Mononuclear cell (primary cell): ENCODE data around the gene PQBP1. TPM values are rescaled to one million over a fixed set of nuclear protein-coding genes. Genes with fewer than 3 reads are reported as not detected.

Source experiments
- H3K27me3 ChIP-seq: 2 replicates; pipeline ENCODE4 v1.6.0; 2011; ENCODE audit warnings: low read length, control low read depth; ENCODE audit not compliant: insufficient read depth
- H3K4me1 ChIP-seq: 2 replicates; pipeline ENCODE4 v1.5.1; 2011; ENCODE audit warnings: mild to moderate bottlenecking, low read length, control low read depth; ENCODE audit not compliant: insufficient read depth
- H3K4me3 ChIP-seq: 2 replicates; pipeline ENCODE4 v1.5.1; 2011; ENCODE audit warnings: mild to moderate bottlenecking, low read length, moderate library complexity
- H3K9me3 ChIP-seq: 2 replicates; pipeline ENCODE4 v1.5.1; 2011; ENCODE audit warnings: low read depth, mild to moderate bottlenecking, control low read depth, low read length
- total RNA-seq: library from RNA; depleted of rRNA; stranded (reverse); fragments of >200 nt; gene quantifications from one replicate; pipeline ENCODE4 v1.2.3, GENCODE V29; 2012

PQBP1 gene
- total RNA-seq, 1 donor = 37.6 TPM

DNA sequence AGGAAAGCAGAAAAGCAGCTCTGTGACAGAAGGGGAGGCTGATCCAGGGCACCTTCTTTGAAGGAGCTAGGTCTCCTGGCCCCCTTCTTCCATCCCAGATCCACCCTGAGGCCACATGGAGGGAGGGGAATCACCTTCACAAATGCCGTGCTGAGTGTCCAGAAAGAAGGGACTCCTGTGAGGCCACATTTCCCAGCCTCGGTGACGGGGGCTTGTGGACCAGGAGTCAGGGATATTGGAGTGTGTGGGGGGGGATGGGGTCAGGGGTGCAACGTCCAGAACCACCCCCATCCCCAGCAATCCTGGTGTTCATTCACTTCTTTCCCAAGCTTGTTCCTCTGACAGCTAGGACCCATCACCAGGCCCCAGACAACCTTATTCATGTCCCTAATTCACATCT is 4.8 kb upstream of the PQBP1 start:
- no peaks in the 10 kb centered on the region for H3K9me3 ChIP-seq
- H3K4me3 ChIP-seq = no peak overlapping the region
- peaks cover 25% of the 10 kb centered on the region for H3K4me1 ChIP-seq
- no peaks in the 10 kb centered on the region for H3K27me3 ChIP-seq

DNA sequence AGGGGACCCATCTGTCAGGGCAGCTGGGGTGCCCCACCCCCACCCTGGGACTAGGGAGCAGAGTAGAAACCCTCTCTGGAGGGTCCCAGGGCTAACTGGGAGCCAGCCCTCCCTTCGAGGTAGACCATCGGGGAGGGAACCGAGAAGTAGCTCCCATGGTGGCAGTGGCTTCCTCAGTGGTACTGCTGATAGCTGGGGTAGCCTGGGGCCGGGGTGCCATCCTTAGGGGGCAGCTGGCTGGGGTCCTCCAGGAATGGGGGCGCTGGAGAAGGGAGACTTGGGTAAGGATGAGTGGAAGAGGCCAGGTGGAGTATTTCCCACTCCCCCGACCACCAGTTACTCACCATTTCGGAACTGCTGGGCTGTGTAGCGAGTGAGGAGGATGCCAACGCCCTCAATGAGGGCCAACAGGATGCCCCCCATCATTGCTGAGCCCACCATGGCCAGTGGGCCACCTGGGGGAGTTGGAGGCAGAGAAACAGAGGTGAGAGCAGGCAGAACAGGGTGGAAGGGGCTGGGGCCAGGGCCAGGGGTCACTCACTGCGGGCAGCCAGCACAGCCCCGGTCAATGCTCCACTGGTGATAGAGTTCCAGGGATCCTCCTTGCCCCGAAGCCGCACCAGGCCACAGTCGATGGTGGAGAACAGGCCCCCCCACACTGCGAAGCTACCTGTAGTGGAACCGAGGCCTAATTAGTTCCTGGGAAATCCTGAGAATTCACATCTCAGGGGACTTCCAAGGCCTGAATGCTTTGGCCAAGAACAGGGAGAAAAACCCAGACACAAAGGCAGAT is 4.0 kb upstream of the PQBP1 start:
- no peak overlapping the region for H3K4me3 ChIP-seq
- H3K9me3 ChIP-seq = no peaks in the 10 kb centered on the region
- peaks cover 30% of the 10 kb centered on the region for H3K4me1 ChIP-seq
- no peaks in the 10 kb centered on the region for H3K27me3 ChIP-seq

DNA sequence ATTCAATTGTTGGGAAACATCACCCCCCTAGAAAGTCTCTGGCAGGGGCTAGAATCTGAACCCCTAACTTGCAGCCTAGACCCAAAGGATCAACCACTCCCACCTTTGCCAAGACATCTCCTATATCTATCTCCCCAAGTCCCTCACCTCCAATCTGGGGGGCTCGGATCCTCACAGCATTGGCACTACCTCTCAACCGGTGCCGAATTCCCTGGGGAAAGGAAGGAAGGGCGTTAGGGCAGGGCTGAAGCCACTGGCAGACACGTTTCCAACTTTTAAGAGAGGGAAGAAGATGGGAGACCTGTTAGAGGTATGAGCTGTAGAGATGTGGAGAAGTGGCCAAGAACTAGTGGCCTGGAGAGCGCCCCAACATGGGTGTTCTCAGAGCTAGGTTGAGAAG is 2.8 kb upstream of the PQBP1 start:
- no peaks in the 10 kb centered on the region for H3K9me3 ChIP-seq
- no peaks in the 10 kb centered on the region for H3K27me3 ChIP-seq
- no peak overlapping the region for H3K4me3 ChIP-seq
- peaks cover 38% of the 10 kb centered on the region for H3K4me1 ChIP-seq

DNA sequence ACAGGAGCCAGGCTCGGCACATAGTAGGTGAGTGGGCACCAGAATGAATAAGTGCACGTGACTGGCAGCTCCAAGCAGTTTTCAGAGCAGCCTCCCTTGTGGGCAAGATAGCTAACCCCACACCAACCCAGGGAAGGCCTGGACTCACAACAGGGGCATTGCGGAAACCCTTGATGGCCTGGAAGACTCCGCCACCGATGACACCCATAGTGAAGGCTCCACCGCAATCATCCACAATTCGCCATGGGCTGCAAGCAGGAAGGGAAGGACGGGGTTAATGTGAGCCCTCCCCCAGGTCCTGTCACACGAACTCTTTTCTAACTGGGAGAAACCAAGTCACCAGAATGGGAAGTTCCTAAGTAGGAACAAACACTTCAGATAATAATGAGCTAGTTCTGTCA is 1.1 kb upstream of the PQBP1 start:
- Histone ChIP-seq H3K4me3 (peak overlapping the region; percentile 80), H3K4me1 (peaks cover 33% of the 10 kb centered on the region), H3K9me3 (no peaks in the 10 kb centered on the region), H3K27me3 (no peaks in the 10 kb centered on the region)

DNA sequence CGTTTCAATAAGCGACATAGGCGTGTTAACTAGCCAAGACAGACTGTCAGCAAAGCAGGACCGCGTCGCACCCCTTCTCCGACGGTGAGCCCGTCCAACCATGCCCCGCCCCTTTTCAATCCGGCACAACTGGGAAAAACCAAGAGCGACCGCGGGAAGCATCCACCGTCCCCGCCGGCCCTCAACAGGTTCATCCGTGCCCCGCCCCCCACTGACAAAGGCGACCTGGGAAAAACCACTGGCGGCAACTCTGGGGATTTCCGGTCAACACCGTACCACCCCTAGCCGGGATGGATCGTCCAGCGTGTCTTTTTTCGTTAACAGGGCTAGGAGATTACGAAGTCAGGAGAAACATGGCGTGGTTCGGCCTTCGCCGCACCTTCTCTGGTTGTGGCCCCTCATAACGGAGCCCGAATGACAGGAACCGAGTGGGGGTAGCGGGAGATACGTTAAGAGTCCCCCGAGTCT is 539 bp upstream of the PQBP1 start:
- no peaks in the 10 kb centered on the region for H3K27me3 ChIP-seq
- H3K4me3 ChIP-seq = peak overlapping the region; percentile 80
- H3K4me1 ChIP-seq = peaks cover 28% of the 10 kb centered on the region
- no peaks in the 10 kb centered on the region for H3K9me3 ChIP-seq

DNA sequence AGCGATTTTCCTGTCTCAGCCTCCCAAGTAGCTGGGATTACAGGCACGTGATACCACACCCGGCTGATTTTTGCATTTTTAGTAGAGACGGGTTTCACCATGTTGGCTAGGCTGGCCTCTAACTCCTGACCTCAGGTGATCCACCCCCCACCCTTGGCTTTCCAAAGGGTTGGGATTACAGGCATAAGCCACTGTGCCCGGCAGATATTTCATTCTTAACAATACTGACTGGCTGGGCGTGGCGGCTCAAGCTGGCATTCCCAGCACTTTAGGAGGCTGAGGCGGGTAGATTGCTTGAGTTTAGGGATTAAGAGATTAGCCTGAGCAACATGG is 1.3 kb downstream of the PQBP1 start:
- Histone ChIP-seq H3K27me3 (no peaks in the 10 kb centered on the region), H3K4me1 (peaks cover 26% of the 10 kb centered on the region), H3K9me3 (no peaks in the 10 kb centered on the region), H3K4me3 (no peak overlapping the region)

DNA sequence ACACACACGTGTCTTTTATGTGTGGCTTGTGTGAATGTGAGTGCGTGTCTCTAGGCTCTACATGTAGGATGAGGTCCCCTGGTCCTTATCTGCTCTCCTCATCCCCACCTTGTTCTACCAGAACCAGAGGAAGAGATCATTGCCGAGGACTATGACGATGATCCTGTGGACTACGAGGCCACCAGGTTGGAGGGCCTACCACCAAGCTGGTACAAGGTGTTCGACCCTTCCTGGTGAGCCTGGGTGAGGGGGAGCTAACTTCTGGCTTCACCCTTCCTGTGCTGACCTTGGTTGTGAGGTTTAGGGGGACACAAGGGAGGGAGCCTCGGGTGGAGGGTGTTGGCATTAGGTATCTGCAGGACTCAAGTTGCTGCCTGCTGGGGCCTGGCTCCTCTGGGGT is 3.3 kb downstream of the PQBP1 start:
- peaks cover 23% of the 10 kb centered on the region for H3K4me1 ChIP-seq
- H3K4me3 ChIP-seq = no peak overlapping the region
- no peaks in the 10 kb centered on the region for H3K27me3 ChIP-seq
- H3K9me3 ChIP-seq = no peaks in the 10 kb centered on the region

DNA sequence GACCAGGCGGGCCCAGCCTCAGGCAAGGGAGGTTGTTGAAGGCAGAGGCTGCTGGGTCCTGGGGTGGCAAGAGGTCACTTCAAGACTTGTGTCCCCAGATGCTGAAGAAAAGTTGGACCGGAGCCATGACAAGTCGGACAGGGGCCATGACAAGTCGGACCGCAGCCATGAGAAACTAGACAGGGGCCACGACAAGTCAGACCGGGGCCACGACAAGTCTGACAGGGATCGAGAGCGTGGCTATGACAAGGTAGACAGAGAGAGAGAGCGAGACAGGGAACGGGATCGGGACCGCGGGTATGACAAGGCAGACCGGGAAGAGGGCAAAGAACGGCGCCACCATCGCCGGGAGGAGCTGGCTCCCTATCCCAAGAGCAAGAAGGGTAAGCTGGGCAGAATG is 4.4 kb downstream of the PQBP1 start:
- Histone ChIP-seq H3K4me1 (peaks cover 14% of the 10 kb centered on the region), H3K4me3 (no peak overlapping the region), H3K27me3 (no peaks in the 10 kb centered on the region), H3K9me3 (no peaks in the 10 kb centered on the region)

DNA sequence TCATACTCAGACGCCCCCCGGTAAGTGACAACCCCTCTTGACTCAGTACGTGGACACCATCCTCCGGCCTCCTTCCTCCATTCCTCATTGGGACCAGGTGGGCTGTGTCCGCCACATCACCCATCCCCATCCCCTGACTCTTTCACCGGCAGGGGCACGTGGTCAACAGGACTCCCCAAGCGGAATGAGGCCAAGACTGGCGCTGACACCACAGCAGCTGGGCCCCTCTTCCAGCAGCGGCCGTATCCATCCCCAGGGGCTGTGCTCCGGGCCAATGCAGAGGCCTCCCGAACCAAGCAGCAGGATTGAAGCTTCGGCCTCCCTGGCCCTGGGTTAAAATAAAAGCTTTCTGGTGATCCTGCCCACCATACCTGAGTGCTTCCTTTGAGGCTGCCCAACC is 5.0 kb downstream of the PQBP1 start:
- Histone ChIP-seq H3K27me3 (no peaks in the 10 kb centered on the region), H3K9me3 (no peaks in the 10 kb centered on the region), H3K4me3 (no peak overlapping the region), H3K4me1 (peaks cover 14% of the 10 kb centered on the region)

DNA sequence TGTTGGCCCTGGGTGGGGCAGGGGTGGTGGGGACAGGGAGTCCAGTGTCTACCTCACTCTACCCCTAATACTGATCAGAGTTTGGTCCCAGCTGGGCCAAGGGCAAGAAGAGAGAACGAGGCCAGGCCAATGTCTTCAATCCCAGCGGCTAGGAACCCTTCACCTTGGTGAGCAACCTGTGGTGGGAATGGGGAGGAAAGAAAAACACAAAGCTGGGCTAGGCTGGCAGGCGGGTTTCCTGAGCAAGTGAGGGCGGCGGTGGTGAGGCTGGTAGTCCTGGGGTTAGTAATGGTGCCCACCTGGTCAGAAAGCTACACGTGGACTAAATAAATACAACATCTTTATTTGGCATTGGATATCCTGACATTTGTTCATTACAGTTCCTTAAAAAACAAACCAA is 5.6 kb downstream of the PQBP1 start:
- H3K4me1 ChIP-seq = peaks cover 13% of the 10 kb centered on the region
- no peak overlapping the region for H3K4me3 ChIP-seq
- H3K9me3 ChIP-seq = no peaks in the 10 kb centered on the region
- no peaks in the 10 kb centered on the region for H3K27me3 ChIP-seq

DNA sequence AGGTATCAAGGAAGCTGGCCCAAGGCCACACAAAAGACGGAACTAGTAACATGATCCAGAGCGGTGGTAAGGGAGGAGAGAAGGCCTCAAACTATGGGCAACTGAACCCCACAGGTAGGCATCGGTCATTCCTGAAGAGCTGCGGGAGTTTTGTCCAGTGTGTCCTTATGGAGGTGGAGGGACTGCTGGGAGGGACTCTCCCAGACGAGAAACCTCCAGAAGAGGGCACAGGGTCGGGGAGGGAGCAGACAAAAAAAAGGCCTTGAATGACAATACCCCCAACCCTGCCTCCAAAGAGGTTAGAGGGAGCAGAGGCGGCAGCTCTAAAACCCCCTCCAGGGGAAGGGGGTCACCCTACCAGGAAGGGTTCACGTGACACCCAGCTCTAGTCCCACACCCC is 6.5 kb downstream of the PQBP1 start:
- Histone ChIP-seq H3K4me1 (peaks cover 4% of the 10 kb centered on the region), H3K27me3 (no peaks in the 10 kb centered on the region), H3K9me3 (no peaks in the 10 kb centered on the region), H3K4me3 (no peak overlapping the region)

DNA sequence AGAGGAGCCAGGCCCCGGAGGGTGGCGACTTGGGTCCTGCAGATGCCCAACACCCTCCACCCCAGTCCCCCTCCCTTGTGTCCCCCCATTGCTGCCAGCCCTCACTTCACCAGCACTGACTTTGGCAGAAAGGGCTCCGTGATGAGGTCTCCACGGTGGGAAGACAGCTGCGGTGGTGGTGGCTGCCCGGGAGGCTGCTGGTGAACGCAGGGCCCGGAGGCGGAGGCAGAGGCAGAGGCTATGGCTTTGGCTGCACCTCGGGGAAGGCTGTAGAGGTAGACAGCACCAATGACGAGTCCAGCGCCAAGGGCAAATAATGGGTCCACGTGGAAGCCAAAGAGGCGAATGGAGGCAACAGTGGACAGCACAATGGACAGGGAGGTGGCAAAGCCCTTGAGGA is 6.9 kb downstream of the PQBP1 start:
- H3K4me1 ChIP-seq = no peaks in the 10 kb centered on the region
- H3K9me3 ChIP-seq = no peaks in the 10 kb centered on the region
- H3K27me3 ChIP-seq = no peaks in the 10 kb centered on the region
- H3K4me3 ChIP-seq = no peak overlapping the region

DNA sequence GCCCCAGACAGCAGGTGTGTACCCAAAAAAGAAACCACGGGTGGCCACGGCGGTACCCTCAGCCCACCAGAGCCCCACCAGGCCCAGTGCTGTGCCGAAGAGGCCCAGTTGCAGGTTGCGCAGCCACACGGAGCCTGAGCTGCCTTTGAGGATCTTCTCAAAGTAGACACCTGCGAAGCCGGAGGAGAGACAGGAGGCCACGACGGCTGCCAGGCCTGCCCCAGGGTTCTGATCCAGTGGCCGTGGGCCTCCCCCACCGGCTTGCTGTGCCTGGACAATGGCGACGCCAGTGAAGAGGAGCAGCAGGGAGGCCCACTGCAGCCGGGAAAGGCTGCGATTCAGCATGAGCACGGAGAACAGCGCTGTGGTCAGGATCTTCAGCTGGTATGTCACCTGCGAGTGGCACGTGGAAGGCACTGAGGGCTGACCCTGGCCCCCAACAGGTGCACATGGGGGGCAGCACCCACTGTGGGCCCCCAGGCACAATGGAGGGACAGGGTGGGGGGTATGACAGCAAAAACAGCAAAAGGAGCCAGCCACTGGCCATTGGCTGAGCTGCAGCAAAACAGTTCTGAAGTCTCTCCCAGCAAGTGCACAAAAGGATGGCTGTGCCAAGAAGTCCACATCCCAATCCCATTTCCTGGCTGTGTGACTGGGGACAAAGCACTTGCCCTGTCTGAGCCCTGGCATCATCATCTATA is 7.5 kb downstream of the PQBP1 start:
- Histone ChIP-seq H3K27me3 (no peaks in the 10 kb centered on the region), H3K9me3 (no peaks in the 10 kb centered on the region), H3K4me3 (no peak overlapping the region), H3K4me1 (no peaks in the 10 kb centered on the region)

DNA sequence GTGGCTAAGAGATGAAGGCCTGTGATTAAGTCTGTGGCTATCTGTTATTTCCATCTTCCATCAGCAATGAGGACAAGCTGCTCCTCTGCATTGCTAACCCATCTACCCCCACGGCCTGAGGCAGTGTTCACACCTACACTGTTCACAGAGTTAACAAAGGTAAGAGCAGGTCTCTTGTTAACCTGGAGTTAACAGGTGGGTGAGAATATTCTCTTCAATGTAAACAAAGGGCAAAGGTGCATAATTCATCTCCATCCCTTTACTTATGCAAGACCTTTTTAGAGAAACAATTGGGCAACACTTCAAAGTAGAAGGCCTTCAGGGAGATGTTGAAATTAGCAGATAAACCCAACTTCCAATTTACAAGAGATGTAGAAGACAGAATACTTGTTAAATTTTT is 10.9 kb downstream of the PQBP1 start:
- Histone ChIP-seq H3K4me3 (no peak overlapping the region), H3K27me3 (no peaks in the 10 kb centered on the region), H3K4me1 (peaks cover 20% of the 10 kb centered on the region), H3K9me3 (no peaks in the 10 kb centered on the region)

DNA sequence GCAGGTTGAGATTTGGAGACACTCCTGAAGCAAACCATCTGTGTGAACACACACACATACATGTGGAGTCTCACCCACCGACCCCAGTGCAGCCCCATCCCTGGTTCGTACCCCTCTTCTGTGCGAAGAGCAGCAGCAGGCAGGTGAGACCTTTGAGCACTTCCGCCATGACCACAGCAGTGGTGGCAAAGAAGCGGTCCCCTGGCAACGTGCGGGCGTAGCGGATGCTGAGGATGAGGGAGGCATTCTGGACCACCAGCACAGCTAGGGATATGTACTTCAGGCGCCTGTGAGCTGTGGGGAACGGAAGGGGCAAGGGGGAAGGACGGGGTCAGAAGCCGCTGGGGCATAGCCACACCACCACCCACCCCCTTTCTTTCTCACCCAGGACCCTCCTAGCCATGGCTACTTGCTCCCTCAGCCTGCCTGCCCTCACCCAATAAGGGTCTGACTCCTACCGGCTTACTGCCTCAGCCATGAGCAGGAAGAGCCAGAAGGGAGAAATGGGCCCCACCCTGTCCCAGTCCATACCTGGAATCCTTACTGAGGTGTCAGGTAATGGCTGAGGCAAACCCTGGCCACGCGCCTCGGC is 12.1 kb downstream of the PQBP1 start:
- Histone ChIP-seq H3K9me3 (no peaks in the 10 kb centered on the region), H3K4me3 (no peak overlapping the region), H3K27me3 (no peaks in the 10 kb centered on the region), H3K4me1 (peaks cover 32% of the 10 kb centered on the region)
